HUES6 (cell line): ENCODE measurements around the gene CACNG4.
A peak's percentile ranks its signal among the peaks of the same experiment; 100 is the strongest.

ENCODE experiments used
- H3K27ac ChIP-seq: 2 replicates; pipeline ENCODE4 v1.7.0; 2013; ENCODE audit warnings: low read depth, mild to moderate bottlenecking, low read length, inconsistent platforms
- H3K27me3 ChIP-seq: 2 replicates; pipeline ENCODE4 v1.6.1; 2013; ENCODE audit warnings: low read length; ENCODE audit not compliant: control insufficient read depth, insufficient read depth
- H3K36me3 ChIP-seq: 2 replicates; pipeline ENCODE4 v1.6.1; 2013; ENCODE audit warnings: low read length; ENCODE audit not compliant: control insufficient read depth, insufficient read depth
- H3K4me1 ChIP-seq: 2 replicates; pipeline ENCODE4 v1.6.1; 2013; ENCODE audit warnings: low read length; ENCODE audit not compliant: control insufficient read depth, insufficient read depth
- H3K4me3 ChIP-seq: 2 replicates; pipeline ENCODE4 v1.5.1; 2013; ENCODE audit warnings: low read depth, low read length
- H3K9ac ChIP-seq: one replicate; pipeline ENCODE4 v1.6.1; 2013; ENCODE audit warnings: mild to moderate bottlenecking, low read length
- H3K9me3 ChIP-seq: 2 replicates; pipeline ENCODE4 v1.6.1; 2013; ENCODE audit warnings: low read depth, low read length; ENCODE audit not compliant: control insufficient read depth, insufficient read depth

Gene CACNG4

GRCh38 chr17:66952681-66953629 is 11.6 kb upstream of the CACNG4 start:
- Histone ChIP-seq H3K4me1 (peaks cover 28% of the 10 kb centered on the region), H3K4me3 (0 out of 2 replicates have a peak overlapping the region, but pooled peaks have one; percentile 26), H3K9ac (peak overlapping the region; percentile 87), H3K9me3 (peaks cover 17% of the 10 kb centered on the region), H3K36me3 (no peaks in the 10 kb centered on the region), H3K27me3 (no peaks in the 10 kb centered on the region), H3K27ac (peak overlapping the region; percentile 78; the same call in 1 of the 2 replicates)

- Histone ChIP-seq H3K4me1 (peaks cover 30% of the 10 kb centered on the region), H3K9me3 (peaks cover 17% of the 10 kb centered on the region), H3K27ac (no peak overlapping the region), H3K4me3 (no peak overlapping the region), H3K9ac (no peak overlapping the region), H3K27me3 (no peaks in the 10 kb centered on the region), H3K36me3 (no peaks in the 10 kb centered on the region)
Measured at GRCh38 chr17:66953630-66954020, 10.9 kb upstream of the CACNG4 start.

DNA sequence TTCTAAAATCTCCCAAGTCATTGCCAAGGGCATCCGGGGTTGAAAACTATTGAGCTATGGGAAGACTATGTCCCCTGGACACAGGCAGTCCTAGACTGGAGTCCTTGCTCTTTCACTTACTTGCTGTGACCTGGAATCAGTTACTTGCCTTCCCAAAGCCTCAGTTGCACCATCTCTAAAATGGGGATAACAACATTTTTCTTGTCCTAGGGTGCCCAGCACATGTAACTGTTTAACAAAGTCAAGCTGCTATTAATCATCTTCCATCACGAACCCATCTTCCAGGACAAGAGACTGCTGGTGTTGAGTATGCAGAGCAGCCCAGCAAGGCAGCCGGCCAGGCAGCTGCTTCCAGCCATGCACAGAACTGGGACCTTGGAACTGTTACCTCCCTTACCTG is 9.9 kb upstream of the CACNG4 start:
- H3K27me3 ChIP-seq = peaks cover 4% of the 10 kb centered on the region
- H3K9me3 ChIP-seq = peaks cover 11% of the 10 kb centered on the region
- peaks cover 30% of the 10 kb centered on the region for H3K4me1 ChIP-seq
- no peak overlapping the region for H3K9ac ChIP-seq
- H3K4me3 ChIP-seq = no peak overlapping the region
- H3K36me3 ChIP-seq = no peaks in the 10 kb centered on the region
- H3K27ac ChIP-seq = no peak overlapping the region

GRCh38 chr17:66955821-66956220 is 8.7 kb upstream of the CACNG4 start:
- Histone ChIP-seq H3K9me3 (no peaks in the 10 kb centered on the region), H3K9ac (no peak overlapping the region), H3K4me3 (no peak overlapping the region), H3K36me3 (no peaks in the 10 kb centered on the region), H3K4me1 (peaks cover 29% of the 10 kb centered on the region), H3K27me3 (peaks cover 16% of the 10 kb centered on the region), H3K27ac (no peak overlapping the region)

GRCh38 chr17:66956941-66957340 is 7.6 kb upstream of the CACNG4 start:
- no peaks in the 10 kb centered on the region for H3K9me3 ChIP-seq
- no peak overlapping the region for H3K9ac ChIP-seq
- H3K4me3 ChIP-seq = no peak overlapping the region
- H3K36me3 ChIP-seq = no peaks in the 10 kb centered on the region
- peaks cover 21% of the 10 kb centered on the region for H3K27me3 ChIP-seq
- H3K27ac ChIP-seq = no peak overlapping the region
- H3K4me1 ChIP-seq = peaks cover 19% of the 10 kb centered on the region

GRCh38 chr17:66957343-66957742 is 7.2 kb upstream of the CACNG4 start:
- peaks cover 25% of the 10 kb centered on the region for H3K27me3 ChIP-seq
- no peaks in the 10 kb centered on the region for H3K36me3 ChIP-seq
- no peaks in the 10 kb centered on the region for H3K9me3 ChIP-seq
- H3K4me1 ChIP-seq = peaks cover 15% of the 10 kb centered on the region
- no peak overlapping the region for H3K9ac ChIP-seq
- H3K27ac ChIP-seq = no peak overlapping the region
- H3K4me3 ChIP-seq = no peak overlapping the region

- Histone ChIP-seq H3K4me3 (no peak overlapping the region), H3K27me3 (peaks cover 32% of the 10 kb centered on the region), H3K9ac (no peak overlapping the region), H3K4me1 (peaks cover 7% of the 10 kb centered on the region), H3K27ac (no peak overlapping the region), H3K9me3 (no peaks in the 10 kb centered on the region), H3K36me3 (no peaks in the 10 kb centered on the region)
Measured at GRCh38 chr17:66957951-66958579, 6.4 kb upstream of the CACNG4 start.

DNA sequence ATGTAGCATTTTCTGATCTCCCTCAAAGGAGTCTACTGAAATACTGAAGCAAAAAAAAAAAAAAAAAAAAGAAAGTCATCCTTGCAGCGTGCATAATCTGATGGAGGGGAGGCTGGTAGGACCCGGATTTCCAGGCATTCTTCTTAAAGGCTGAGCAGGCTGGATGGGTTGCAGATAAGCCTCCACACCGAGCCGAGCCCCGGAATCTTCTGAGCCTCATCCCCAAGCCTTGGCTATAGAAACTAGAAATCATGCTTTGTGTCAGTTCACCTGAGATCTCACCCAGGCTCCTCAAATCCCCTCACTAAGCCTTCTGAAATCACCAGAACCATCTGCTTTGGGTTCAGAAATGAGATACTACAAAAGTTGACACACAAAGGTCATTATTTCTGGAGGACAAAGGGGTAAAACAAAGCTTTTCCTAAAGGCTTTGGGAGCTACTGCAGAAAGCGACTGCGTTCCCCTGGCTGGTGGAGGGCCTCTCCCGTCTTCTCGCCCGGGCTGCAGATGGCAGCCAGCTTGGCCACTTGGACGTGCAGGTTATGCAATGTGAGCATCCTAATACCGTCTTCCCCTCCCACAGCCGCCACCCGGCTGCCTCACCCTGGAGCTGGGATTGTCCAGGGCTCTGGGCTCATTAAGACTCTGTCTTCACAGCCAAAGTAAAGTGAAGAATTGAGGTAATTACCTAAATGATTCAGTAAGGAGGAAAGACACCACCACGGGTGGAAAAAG is 4.7 kb upstream of the CACNG4 start:
- no peak overlapping the region for H3K27ac ChIP-seq
- H3K4me3 ChIP-seq = no peak overlapping the region
- H3K27me3 ChIP-seq = peaks cover 45% of the 10 kb centered on the region
- no peak overlapping the region for H3K9ac ChIP-seq
- H3K9me3 ChIP-seq = no peaks in the 10 kb centered on the region
- peaks cover 14% of the 10 kb centered on the region for H3K4me1 ChIP-seq
- no peaks in the 10 kb centered on the region for H3K36me3 ChIP-seq

DNA sequence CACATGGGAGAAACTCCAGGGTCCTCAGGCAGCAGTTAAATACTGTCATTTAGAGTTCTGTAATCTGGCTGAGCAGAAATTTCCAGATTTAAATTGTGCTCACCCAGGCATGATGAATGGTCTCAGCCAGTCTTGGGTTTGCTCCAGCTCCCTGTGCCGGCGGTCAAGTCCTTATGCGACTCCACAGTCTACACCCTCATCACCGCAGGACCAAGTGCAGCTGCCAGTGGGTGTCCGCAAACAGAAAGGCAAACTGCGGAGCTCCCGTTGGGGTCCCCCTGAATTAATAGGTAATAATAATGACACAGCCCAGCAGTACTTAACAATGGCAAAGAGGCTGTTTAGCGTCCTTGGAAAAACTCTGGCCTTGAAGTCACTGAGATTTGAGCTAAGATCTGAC is 3.9 kb upstream of the CACNG4 start:
- H3K27me3 ChIP-seq = peaks cover 51% of the 10 kb centered on the region
- no peak overlapping the region for H3K9ac ChIP-seq
- no peak overlapping the region for H3K4me3 ChIP-seq
- no peaks in the 10 kb centered on the region for H3K9me3 ChIP-seq
- no peaks in the 10 kb centered on the region for H3K36me3 ChIP-seq
- H3K27ac ChIP-seq = no peak overlapping the region
- H3K4me1 ChIP-seq = peaks cover 14% of the 10 kb centered on the region

GRCh38 chr17:66963521-66963908 is 992 bp upstream of the CACNG4 start:
- Histone ChIP-seq H3K4me3 (peak overlapping the region; percentile 59), H3K9ac (no peak overlapping the region), H3K36me3 (no peaks in the 10 kb centered on the region), H3K4me1 (peaks cover 9% of the 10 kb centered on the region), H3K27me3 (peaks cover 77% of the 10 kb centered on the region), H3K9me3 (no peaks in the 10 kb centered on the region), H3K27ac (no peak overlapping the region)
